ENCODE results near the gene ZNF282. TPM values are rescaled to one million over a fixed set of nuclear protein-coding genes. Genes with fewer than 3 reads are reported as not detected.

ZNF282 gene
- total and polyA plus RNA-seq, 2 experiments from 2014 or later: 6.9 to 34.2 TPM

DNA sequence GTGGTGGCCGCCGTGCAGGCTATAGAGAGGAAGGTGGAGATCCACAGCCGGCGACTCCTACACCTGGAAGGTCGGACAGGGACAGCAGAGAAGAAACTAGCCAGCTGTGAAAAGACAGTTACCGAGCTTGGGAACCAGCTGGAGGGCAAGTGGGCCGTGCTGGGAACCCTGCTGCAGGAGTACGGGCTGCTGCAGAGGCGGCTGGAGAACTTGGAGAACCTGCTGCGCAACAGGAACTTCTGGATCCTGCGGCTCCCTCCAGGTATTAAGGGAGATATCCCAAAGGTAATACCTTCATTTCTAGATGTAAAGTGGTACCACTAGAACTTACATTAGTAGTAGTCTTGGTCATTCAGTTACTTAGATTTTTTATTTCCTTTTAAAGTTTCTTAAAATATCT is 41.3 kb upstream of the ZNF282 start:
- no peak for DNase-seq (ENCODE audit: low read depth in 1 of 2, low spot score in 1 of 2)
- peaks cover 1% of the 10 kb centered on the region for H3K4me1 ChIP-seq (ENCODE audit: low read depth)
- H3K27ac ChIP-seq: no peak overlapping the region
- no peaks in the 10 kb centered on the region for H3K27me3 ChIP-seq
- H3K4me3 ChIP-seq: no peak overlapping the region
- no peaks in the 10 kb centered on the region for H3K9me3 ChIP-seq (ENCODE audit: low read depth)
- TF ChIP-seq CTCF (IDR thresholded peaks at IDR 0.05; ENCODE audit: low read depth, low read length): no peak
- peaks cover 8% of the 10 kb centered on the region for H3K36me3 ChIP-seq

GRCh38 chr7:149156898-149157297 is 38.4 kb upstream of the ZNF282 start:
- peaks cover 8% of the 10 kb centered on the region for H3K36me3 ChIP-seq

DNA sequence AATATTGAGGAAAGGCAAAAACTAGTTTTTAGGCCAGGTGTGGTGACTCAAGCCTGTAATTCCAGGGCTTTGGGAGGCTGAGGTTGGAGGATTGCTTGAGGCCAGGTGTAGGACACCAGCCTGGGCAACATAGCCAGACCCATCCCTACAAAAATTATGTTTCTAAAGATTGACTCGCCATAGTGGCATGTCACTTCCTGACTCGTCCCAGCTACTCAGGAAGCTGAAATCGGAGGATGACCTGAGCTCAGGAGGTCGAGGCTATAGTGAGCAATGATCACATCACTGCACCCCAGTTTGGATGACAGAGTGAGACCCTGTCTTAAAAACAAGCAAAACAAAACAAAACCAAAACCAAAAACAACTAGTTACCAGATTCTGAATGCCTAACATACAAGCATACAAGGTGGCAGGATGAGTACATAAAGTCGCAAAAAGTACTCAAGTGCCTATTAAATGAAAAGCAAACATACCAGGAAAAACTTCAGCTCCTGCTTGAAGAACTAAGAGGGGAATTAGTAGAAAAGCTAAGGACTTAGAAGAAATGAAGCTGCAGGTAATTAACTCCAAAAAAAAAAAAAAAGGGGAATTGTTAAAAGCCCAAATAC is 34.0 kb upstream of the ZNF282 start:
- no peak for DNase-seq (ENCODE audit: low read depth in 1 of 2, low spot score in 1 of 2)
- H3K36me3 ChIP-seq: peaks cover 13% of the 10 kb centered on the region
- no peaks in the 10 kb centered on the region for H3K27me3 ChIP-seq
- no peak overlapping the region for H3K4me3 ChIP-seq
- no peaks in the 10 kb centered on the region for H3K9me3 ChIP-seq (ENCODE audit: low read depth)
- H3K27ac ChIP-seq: no peak overlapping the region
- TF ChIP-seq CTCF (IDR thresholded peaks at IDR 0.05; ENCODE audit: low read depth, low read length): no peak
- H3K4me1 ChIP-seq (ENCODE audit: low read depth): no peaks in the 10 kb centered on the region

More at GRCh38 chr7:149156898-149157297, 38.4 kb upstream of the ZNF282 start:
- TF ChIP-seq CTCF (IDR thresholded peaks at IDR 0.05; ENCODE audit: low read depth, low read length): no peak
- Histone ChIP-seq H3K4me3 (no peak overlapping the region), H3K9me3 (ENCODE audit: low read depth) (no peaks in the 10 kb centered on the region), H3K27me3 (no peaks in the 10 kb centered on the region), H3K27ac (no peak overlapping the region), H3K4me1 (ENCODE audit: low read depth) (no peaks in the 10 kb centered on the region)
- no peak for DNase-seq (ENCODE audit: low read depth in 1 of 2, low spot score in 1 of 2)

DNA sequence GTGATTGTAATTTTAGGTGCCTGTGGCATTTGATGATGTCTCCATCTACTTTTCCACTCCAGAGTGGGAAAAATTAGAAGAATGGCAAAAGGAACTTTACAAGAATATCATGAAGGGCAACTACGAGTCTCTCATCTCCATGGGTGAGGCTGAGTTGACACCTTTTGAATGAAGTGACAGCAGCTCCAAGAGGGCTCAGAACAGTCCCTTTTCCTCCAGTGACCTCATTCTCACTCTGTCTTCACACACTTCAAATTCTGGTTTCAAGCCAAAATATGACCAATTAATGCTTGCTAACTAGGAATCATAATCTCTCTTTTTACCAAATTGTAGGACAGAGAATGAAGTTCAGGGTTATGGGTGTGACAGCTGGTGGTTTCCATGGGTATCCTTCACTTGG is 29.2 kb upstream of the ZNF282 start:
- H3K36me3 ChIP-seq: peaks cover 44% of the 10 kb centered on the region
- no peak overlapping the region for H3K27ac ChIP-seq
- H3K27me3 ChIP-seq: no peaks in the 10 kb centered on the region
- DNase-seq (ENCODE audit: low read depth in 1 of 2, low spot score in 1 of 2): no peak
- H3K9me3 ChIP-seq (ENCODE audit: low read depth): no peaks in the 10 kb centered on the region
- TF ChIP-seq CTCF (IDR thresholded peaks at IDR 0.05; ENCODE audit: low read depth, low read length): no peak
- H3K4me3 ChIP-seq: no peak overlapping the region
- H3K4me1 ChIP-seq (ENCODE audit: low read depth): no peaks in the 10 kb centered on the region

DNA sequence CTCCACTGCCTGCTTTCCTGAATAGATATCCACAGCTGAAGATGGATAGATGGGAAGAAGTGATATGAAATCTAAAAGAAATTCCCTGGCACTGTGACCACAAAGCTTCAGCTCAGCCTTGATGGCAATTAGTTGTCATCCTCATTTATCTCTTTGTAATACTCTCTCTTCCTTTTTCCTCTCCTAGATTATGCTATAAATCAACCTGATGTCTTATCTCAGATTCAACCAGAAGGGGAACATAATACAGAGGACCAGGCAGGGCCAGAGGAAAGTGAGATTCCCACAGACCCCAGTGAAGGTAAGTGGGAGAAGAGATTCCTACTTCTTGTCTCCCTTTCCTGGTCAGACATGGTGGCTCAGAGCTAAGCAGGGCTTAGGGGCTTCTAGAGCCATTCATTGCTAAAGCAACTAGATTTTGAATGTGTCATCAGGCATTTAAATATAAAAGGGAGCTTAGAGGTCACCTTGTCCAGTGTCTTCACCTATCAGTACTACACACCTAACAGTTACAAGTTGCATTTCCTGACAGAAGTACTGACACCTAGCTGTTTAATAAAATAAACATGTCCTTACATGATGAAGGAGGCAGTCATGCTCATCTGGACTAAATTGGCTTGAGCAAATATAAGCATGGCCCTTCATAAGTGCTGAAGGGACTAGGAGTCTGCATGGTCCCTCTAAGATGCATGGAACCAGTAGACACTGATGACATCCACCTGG is 28.6 kb upstream of the ZNF282 start:
- Histone ChIP-seq H3K4me1 (ENCODE audit: low read depth) (no peaks in the 10 kb centered on the region), H3K36me3 (peaks cover 47% of the 10 kb centered on the region), H3K4me3 (no peak overlapping the region), H3K27ac (no peak overlapping the region), H3K27me3 (no peaks in the 10 kb centered on the region), H3K9me3 (ENCODE audit: low read depth) (no peaks in the 10 kb centered on the region)
- no peak for DNase-seq (ENCODE audit: low read depth in 1 of 2, low spot score in 1 of 2)
- no peak for TF ChIP-seq CTCF (IDR thresholded peaks at IDR 0.05; ENCODE audit: low read depth, low read length)

All from cardiac muscle cell (in vitro differentiated cells and primary cell).